NCI-H187 (cell line): ENCODE results near the gene SPEM1.

ENCODE experiments used
- DNase-seq, 2 experiments: peaks; one replicate each; lab custom pipeline; 2025; lab: John Stamatoyannopoulos, UW

The SPEM1 gene, protein sequence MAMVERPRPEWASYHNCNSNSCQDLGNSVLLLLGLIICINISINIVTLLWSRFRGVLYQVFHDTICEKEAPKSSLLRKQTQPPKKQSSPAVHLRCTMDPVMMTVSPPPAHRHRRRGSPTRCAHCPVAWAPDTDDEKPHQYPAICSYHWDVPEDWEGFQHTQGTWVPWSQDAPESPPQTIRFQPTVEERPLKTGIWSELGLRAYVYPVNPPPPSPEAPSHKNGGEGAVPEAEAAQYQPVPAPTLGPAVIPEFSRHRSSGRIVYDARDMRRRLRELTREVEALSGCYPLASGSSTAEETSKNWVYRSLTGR

DNA sequence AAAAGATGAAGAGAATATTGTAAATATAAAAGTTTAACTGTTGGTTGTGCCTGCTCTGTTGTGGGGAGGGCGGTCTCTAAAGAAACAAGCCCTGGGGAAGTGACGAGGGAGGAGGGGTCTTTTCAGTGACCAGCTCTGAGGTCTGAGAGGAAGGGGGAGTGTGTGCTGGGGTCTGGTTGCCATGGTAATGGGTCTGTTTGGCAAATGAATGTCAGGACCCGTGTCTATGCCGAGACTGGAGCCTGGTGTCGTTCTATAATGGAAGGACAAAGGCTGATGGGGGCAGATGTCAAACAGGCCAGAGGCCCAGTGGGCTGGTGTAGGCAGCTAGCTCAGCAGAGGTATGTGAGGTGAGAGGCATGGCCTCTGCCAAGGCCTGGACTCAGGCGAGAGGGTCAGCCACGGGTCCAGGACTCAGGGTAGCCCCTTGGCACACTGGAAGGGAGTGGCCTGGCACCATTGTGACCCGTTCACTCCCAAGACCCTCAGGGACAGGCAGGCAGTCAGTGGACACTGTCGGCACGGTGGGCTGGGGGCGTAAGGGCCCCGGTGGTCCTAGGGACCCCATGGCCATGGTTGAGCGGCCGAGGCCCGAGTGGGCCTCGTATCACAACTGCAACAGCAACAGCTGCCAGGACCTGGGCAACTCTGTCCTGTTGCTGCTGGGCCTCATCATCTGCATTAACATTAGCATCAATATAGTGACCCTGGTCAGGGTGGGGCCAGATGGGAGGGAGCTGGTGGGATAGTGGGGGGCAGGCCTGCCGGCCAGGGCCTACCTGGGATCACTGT is at the start of gene SPEM1:
SPEM1 (plus strand) TSS at position 506 of the 792 bp plus-strand sequence; CDS start at position 567, 61 bp downstream.
- DNase-seq = no peak

DNA sequence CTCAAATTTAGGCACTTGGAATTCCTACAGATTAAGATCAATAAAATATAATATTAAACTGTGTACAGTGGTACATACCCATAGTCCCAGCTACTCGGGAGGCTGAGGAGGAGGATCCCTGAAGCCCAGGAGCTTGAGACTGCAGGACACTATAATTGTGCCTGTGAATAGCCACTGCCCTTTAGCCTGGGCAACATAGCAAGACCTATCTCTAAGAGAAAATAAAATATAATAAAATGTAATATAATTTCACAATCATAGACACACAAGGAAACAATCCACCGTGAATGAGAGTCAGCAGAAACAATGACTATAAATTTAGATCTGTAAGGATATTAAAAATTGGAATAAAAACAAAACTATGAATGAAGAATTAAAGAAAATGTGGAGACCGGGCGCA is 49.3 kb upstream of the SPEM1 start:
- no peak for DNase-seq

DNA sequence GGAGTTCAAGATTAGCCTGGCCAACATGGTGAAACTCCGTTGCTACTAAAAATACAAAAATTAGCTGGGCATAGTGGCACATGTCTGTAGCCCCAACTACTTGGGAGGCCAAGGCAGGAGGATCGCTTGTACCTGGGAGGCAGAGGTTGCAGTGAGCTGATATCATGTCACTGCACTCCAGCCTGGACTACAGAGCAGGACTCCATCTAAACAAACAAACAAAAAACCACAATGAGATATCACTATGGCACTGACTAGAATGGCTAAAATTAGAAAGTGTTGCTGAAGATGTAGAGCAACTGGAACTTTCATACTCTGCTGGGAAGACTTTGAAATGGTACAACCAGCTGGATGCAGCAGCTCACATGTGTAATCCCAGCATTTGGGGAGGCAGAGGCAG is 45.8 kb upstream of the SPEM1 start:
- DNase-seq = no peak

DNA sequence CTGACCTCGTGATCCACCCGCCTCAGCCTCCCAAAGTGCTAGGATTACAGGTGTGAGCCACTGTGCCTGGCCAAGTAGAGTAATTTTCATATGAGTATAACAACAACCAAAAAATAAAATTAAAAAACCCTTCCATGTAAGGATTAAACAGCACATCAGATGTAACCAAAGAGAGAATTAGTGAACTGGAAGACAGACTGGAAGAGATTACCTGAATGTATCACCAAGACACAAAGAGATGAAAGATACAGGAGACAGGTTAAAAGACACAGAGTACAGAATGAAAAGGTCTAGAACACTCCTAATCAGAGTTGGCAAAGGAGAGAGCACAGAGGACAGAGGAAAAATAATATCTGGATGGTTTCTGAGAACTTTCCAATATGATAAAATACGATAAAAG is 41.0 kb upstream of the SPEM1 start:
- DNase-seq = no peak

DNA sequence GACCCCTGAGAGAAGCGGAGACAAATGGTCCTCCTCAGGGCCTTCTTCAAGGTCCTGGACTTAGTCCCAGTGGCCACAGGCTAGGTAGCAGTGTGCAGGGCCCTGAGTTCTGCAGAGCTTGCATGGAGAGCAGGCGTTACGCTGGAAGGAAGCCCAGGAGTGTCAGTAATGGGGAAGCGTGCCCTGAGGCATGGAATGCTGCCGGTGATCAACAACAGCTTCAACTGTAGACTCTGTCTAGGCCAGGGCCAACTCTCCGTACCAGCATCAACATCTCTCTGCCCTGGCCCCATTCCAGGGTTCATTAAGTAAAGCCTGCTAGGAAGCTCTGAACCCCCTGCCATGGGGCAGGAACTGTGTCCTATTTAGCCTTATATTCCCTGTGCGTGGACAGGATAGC is 39.8 kb upstream of the SPEM1 start:
- no peak for DNase-seq

DNA sequence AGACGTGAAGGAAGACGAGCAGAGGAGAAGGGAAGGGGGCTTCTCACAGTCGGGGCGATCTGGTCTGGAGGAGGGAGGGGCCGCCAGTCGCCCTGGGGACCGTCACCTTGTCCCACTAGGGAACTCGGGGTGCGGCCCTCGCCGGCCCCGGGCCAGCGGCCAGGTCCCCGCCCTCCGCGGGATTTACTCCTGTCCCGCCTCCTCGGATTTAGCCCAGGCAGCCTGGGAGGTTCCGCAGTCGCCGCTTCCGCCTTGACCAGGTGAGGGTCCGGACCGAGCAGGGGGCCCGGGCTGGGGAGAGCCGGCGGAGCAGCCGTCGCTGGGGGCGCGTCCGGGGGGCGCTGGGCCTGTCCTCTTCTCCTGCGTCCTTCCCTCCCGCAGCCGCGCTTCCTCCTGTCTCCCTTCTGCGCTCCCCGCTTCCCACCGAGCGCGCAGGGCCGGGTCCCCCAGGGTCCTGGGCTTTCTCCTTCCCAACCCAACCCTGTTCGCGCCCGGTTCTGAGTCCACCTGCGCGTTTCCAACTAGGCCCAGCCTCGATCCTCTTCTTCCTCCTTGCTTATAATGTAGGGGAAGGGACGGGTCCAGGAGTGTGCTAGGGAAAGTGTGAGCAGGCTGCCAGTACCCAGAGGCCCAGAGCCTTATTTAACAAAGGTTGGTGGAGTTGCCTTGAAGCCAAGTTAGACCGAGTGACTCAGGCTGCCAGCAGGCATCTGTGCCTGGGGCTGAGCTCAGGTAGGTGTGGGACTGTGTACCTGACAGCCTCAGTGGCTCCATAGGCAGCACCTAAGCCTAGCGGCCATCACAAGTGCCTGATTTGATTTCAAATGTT is 39.1 kb upstream of the SPEM1 start, which contains the start of gene TNK1:
TNK1 (plus strand) TSS at position 235 of the 829 bp plus-strand sequence. CDS start 1,838 bp downstream, outside the sequence.
- no peak for DNase-seq

DNA sequence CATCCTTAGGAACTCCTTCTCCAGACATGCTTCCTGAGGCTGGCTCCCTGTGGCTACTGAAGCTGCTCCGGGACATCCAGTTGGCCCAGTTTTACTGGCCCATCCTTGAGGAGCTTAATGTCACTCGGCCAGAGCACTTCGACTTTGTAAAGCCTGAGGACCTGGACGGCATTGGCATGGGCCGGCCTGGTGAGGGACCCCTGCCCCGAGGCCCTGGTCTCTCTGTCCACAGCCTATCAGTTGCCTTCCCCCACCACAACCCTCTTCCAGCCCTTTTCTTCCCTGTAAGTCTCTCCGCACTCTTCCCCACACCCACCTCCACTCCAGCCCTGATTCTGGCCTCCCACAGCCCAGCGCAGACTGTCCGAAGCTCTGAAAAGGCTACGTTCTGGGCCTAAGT is 37.2 kb upstream of the SPEM1 start:
- DNase-seq = no peak

DNA sequence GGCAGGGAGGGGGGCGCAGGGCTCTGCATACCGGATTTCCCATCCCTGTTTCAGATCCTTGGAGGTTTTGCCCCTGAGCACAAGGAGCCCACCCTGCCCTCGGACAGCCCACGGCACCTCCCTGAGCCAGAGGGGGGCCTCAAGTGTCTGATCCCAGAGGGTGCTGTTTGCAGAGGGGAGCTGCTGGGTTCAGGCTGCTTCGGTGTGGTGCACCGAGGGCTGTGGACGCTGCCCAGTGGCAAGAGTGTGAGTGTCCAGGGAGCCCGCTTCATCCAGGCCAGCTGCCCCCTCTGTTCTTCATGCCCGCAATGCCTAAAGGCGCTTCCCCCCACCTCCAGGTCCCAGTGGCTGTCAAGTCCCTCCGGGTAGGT is 36.8 kb upstream of the SPEM1 start:
- no peak for DNase-seq

DNA sequence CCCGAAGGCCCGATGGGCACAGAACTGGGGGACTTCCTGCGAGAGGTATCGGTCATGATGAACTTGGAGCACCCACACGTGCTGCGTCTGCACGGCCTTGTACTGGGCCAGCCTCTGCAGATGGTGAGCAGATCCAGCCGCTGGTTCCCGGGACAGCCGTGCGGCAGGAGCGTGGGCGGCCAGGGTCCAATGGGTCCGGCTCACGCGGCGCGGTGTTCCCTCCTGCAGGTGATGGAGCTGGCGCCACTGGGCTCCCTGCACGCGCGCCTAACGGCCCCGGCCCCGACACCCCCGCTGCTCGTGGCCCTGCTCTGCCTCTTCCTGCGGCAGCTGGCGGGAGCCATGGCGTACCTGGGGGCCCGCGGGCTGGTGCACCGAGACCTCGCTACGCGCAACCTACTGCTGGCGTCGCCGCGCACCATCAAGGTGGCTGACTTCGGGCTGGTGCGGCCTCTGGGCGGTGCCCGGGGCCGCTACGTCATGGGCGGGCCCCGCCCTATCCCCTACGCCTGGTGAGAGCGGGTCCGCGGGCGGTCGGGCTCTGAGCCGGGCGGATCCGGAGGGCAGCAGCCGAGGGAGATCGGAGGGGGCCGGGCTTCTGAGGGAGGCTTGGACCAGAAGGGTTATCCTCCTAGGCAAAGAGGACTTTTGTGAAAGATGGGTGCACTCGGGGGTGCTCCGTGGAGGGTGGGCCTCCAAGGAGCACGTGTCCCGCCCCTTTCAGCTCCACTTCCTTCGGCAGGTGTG is 36.2 kb upstream of the SPEM1 start:
- peak; percentile 17 to 21 for DNase-seq

DNA sequence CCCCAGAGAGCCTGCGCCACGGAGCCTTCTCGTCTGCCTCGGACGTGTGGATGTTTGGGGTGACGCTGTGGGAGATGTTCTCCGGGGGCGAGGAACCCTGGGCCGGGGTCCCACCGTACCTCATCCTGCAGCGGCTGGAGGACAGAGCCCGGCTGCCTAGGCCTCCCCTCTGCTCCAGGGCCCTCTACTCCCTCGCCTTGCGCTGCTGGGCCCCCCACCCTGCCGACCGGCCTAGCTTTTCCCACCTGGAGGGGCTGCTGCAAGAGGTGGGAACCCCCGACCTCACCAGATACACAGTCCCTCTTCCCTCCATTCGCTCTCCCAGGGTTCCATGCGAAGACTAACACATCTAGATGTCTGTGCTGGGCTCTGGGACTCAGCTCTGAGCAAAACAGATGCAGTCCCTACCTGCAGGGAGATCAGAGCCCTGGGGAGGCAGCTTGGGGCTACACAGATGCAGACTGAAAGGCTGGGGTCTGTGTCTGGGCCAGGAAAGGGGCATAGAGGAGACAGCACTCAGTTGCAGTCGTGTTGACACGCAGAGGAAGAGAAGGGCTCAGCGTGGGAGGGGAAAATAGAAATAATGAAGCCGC is 35.5 kb upstream of the SPEM1 start:
- DNase-seq = no peak

DNA sequence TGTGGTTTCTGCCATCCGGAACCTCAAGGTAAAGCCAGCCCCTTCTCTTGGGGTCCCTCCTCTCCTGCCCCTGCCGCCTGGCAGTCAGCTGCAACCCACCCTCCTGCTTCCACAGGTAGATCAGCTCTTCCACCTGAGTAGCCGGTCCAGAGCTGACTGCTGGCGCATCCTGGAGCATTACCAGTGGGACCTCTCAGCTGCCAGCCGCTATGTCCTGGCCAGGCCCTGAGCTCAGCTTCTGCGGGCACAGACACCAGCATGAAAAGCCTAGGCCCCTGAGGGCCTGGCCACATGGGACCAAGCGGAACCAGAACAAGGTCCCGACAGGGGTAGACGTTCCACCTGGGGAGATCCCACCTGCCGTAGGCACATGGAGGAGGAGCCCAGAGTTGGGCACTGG is 31.3 kb upstream of the SPEM1 start:
- DNase-seq = no peak

DNA sequence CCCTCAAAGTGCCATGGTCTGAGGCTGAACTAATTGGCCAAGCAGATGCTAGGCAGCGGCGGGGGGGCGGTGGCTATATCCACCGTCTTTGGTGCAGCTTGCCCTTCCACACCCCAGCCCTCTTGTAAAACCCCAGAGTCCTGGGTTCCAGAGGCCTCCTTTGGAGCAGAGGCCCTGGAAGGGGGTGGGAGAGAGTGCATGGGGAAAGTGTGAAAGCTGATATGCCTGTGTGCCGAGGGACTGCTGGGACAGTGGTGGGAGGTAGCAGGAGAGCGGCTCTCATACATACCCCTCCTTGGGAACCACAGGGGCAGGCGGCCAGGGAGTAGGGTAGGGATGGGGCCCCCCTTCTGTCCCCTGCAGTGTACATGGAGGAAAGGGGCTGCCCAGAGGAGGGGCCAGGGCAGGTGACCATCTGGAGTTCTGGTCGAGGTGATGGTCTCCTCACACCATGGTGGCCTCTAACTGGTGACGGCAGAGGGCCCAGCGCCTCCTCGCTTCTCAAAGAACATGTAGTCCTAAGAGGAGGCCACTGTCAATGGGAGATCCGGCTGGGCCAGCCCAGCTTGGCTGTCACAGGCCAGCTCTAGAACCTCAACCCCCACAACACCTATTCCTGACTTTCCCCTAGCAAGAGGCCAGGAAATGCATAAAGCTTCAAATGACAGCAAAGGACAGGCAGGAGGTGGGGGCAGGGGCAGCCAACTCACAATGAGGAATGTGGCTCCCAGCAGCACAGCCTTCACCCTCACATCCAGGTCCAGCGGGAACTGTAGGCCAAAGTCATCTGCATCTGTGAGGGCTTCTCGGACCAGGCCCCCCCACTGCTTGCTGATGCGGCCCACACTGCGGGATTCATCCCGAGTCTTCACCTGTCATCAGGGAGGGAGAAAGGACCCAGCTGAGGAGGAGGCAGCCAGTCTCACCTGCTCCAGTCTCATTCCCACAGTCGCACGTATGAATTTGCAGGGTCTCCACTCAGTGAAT is 29.9 kb upstream of the SPEM1 start:
- DNase-seq = no peak

DNA sequence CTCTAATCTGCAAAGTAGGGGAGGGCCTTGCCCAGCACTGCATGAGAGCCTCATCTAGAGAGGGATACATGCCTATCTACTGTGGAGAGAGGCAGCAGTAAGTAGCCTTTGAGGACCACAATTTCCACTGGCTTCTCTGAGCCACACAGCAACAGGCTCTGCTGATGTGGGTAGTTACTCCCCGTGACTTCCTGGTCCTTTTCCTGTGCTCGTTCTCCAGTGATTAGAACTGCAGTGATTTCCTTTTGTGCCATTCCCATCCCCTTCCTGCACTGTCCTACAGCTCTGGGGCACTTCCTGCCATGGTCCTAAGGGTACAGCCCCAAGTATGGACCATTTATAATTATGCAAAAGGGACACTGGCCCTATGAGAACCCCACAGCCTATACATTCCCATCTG is 28.8 kb upstream of the SPEM1 start:
- no peak for DNase-seq

DNA sequence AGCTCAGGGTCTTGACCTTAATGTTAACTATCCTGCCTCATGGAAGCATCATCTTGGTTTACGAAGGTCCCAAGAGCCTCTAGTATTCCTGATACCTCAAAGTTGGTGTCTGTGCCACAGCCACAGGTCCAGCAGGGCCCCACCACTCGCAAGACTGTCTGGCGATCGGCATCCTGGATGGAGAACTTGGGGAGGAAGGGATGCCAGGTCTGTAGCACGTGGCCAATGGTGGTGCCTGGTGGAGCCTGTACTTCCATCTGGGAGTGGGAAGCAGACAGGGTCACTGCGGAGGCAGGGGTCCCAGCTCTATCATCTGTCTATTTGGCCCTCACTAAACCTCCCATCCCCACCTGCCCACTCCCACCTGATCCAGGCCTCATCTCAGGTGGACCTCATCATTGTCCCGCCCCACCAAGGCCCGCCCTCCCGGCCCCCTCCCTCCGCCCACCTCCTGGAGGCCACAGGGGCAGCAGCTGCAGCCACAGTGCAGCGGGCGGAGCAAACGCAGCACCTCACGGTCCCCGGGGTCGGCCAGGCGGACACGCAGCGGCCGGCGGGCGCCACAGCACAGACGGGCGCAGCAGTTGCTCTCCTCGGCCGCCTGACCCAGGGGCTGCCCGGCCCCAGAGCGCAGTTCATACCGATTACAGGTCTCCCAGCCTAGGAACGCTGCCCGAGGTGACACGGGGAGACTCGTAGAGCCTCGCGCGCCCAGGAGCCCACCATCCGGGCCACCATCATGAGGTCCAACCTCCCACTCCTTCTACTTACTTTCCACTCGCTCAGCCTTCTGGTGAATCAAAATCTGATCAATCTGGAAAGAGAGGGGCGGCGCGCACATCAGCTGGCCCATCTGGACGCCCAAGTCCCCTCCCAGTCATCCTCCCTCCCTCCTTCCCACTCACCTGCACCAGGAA is 27.2 kb upstream of the SPEM1 start:
- no peak for DNase-seq

DNA sequence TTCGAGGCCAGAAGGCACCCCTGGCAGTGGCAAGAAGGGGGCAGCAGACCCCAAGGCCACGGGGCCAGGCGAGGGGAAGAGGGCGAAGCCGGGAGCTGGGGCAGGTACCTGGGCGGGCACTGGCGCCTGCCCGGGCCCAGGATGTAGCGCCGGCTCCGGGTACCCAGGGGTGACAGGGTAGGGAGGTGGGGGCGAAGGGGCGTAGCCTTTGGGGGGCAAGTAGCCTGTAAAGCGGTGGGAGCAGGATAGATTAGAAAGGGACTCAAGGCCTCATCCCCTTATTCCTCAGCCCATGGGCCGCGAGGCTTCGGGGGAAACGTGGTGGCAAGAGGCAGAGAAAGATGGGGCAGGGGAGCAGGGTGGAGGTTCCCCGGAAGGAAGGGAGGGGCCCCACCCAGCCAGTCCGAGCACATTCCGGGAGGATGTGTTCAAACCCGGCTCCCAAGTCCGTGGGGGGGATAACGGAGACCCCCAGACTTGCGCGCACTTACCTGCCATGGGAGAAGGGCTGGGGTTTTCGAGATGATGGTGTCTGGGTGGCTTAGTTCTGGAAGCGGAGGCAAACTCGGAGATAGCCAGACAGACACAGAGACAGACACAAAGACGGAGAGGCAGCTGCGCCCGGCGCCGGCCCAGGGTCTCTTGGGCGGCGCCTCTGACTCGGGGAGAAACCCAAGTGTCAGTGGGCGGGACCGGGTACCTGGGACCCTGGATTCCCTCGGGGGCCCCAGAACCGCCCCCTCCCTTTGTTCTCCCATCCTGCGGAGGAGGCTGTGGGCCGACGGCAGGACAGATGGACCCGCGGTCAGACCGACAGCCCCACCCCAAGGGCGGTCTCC is 26.3 kb upstream of the SPEM1 start:
- peak in 1 of 2 experiments; percentile 40 for DNase-seq

DNA sequence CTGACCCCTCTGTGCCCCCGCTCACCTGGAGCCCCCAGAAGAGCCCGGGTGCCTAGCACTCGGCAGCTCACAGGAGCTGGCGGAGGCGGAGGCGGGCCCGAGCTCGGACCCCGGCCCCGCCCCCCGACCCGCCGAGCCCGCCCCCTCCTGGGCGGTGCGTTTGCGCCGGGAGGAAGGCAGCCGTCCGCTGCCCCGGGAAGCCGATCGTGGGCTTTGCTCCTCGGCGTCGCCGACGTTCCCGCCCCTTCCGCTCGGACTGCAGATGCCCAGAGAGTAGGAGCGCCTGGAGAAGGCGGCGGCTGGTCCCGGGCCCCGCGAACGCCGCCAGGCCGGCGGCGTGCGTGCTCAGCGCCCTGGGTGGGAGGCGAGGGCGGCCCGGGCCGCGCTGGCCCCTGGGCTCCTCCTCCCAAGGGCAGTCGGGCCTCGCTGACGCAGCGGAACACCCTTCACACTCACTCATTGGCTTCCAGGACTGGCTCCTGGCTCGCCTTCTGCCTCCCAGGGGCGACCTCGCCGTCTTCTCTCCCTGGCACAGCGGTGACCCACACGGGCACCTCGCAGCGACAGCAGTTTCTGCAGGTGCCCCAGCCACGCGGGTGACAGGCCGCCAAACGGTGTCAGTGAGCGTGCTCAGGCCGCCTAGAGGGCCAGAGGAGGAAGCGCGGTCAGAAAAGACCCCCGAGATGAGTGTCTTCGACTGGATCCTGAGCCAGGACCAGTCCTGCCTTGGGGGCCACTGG is 25.5 kb upstream of the SPEM1 start, which contains the start of gene PLSCR3:
PLSCR3 (minus strand) TSS at position 74 of the 740 bp plus-strand sequence. CDS start 415 bp downstream, outside the sequence.
- DNase-seq = peak in 1 of 2 experiments; percentile 40

DNA sequence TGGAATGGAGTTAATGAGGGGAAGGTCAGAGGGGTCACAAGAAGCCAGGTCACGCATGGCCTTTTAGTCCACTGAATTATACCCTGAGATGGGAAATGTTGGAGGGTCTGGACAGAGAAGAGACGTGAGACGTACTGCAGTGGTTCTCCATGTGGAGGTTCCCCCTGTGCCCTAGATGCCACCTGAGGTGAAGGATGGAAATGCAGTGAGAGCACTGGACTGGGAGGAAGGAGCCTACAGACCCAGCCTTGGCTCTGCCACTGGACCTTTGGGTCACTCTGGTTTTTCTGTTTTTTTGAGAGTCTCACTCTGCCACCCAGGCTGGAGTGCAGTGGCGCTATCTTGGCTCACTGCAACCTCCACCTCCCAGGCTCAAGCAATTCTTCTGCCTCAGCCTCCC is 24.0 kb upstream of the SPEM1 start:
- DNase-seq = no peak
